Tibial nerve (tissue), 4 donors: ENCODE results near the gene TDP2. TPM values are rescaled to one million over a fixed set of nuclear protein-coding genes. Genes with fewer than 3 reads are reported as not detected.
"Not testable (repeated sequence)": the region's sequence is repeated elsewhere in the genome, so short reads cannot be mapped to it uniquely, and the experiment has no call there.

Source experiments
- DNase-seq, 2 donors: peaks; one replicate each; pipeline ENCODE4 v3.0.0-alpha.2; 2019; ENCODE audit warnings: low spot score in 2 of 2
- H3K27ac ChIP-seq, 4 donors: fragments of 200-600 bp; sonication (generic) in 3 of 4; one replicate each; pipeline ENCODE4 v1.5.1; 2017 to 2019; ENCODE audit warnings: mild to moderate bottlenecking in 1 of 4
- H3K27me3 ChIP-seq, 2 donors: fragments of 200-600 bp; sonication (generic) in 1 of 2; one replicate each; pipeline versions ENCODE4 v1.5.1 to v1.6.0; 2017 to 2019
- H3K36me3 ChIP-seq, 3 donors: fragments of 200-600 bp; sonication (generic); one replicate each; pipeline ENCODE4 v1.5.1; 2018 to 2019
- H3K4me1 ChIP-seq, 4 donors: fragments of 200-600 bp; sonication (generic) in 3 of 4; one replicate each; pipeline ENCODE4 v1.5.1; 2017 to 2019
- H3K4me3 ChIP-seq, 4 donors: fragments of 200-600 bp; sonication (generic) in 3 of 4; one replicate each; pipeline ENCODE4 v1.5.1; 2017 to 2019; ENCODE audit warnings: mild to moderate bottlenecking in 1 of 4, moderate library complexity in 1 of 4
- H3K9me3 ChIP-seq, 4 donors: fragments of 200-600 bp; sonication (generic) in 3 of 4; one replicate each; pipeline ENCODE4 v1.5.1; 2017 to 2019
- CTCF ChIP-seq, 5 experiments: fragments of 200-600 bp in 3 of 5; fragments of 450-650 bp in 2 of 5; sonication (generic) in 3 of 5; IDR thresholded peaks; one replicate each; pipeline ENCODE4 v1.5.1; 2016 to 2019; ENCODE audit warnings: antibody characterized with exemption in 5 of 5, mild to moderate bottlenecking in 3 of 5, moderate library complexity in 2 of 5
- EP300 ChIP-seq, 2 donors: sonication (generic); formaldehyde crosslinking; IDR thresholded peaks; one replicate each; pipeline ENCODE4 v1.6.1; 2017; ENCODE audit warnings: antibody characterized with exemption in 2 of 2, mild to moderate bottlenecking in 1 of 2
- POLR2A ChIP-seq, 2 donors: fragments of 450-650 bp; IDR thresholded peaks; one replicate each; pipeline ENCODE4 v1.6.1; 2017; ENCODE audit warnings: antibody characterized with exemption in 2 of 2, mild to moderate bottlenecking in 2 of 2, moderate library complexity in 2 of 2
- WGBS, 2 donors: methylation state at CpG; one replicate each; pipeline ENCODE4 v1.1.5; 2018; 5-methylcytosine and 5-hydroxymethylcytosine counted together
- total RNA-seq, 4 donors: library from RNA; depleted of rRNA; stranded (reverse); fragments of >200 nt; gene quantifications; one replicate each; pipeline ENCODE4 v1.1.0, GENCODE V29; 2016

The TDP2 gene
- total RNA-seq, 4 donors from 2014 or later, result 24.9 to 32.0 (median 31.3) TPM

- H3K36me3 ChIP-seq, result peaks cover 0 to 27% (median 6%) of the 10 kb centered on the region in 3 donors
- DNase-seq, result no peak
- H3K27ac ChIP-seq, result no peak overlapping the region
- peaks cover 0 to 11% (median 2%) of the 10 kb centered on the region in 4 donors for H3K4me1 ChIP-seq
- H3K9me3 ChIP-seq, result no peaks in the 10 kb centered on the region
- WGBS, 2 donors, result 92 to 95% methylated on average over 8 of the region's 8 CpGs
- H3K27me3 ChIP-seq, result peaks cover 0 to 7% of the 10 kb centered on the region in 2 donors
- TF ChIP-seq CTCF (IDR thresholded peaks at IDR 0.05) (no peak), EP300 (IDR thresholded peaks at IDR 0.05) (no peak), POLR2A (IDR thresholded peaks at IDR 0.05) (no peak)
- H3K4me3 ChIP-seq, result no peak overlapping the region
Measured at GRCh38 chr6:24646771-24647170, 19.9 kb downstream of the TDP2 start.

DNA sequence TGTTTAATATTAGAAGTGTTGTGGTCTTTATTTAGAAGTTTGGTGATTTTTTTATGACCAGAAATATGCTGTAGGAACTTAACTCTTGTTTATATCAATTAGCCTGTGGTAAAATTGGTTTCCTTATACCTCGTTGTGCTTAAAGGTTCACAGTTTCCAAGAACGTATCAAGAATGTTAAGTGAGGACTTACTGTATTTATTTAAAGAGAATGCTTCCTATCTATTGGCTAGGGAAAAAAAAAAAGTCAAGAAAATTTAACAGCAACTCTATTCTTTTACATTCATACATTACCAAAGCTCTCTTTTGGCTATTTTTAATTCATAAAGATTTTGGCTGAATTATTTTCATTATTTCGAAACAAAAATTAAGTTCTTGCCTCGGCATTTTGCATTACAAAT, 22.3 kb downstream of the TDP2 start:
- 82 to 83% methylated on average over 4 of the region's 4 CpGs for WGBS, 2 donors
- no peak for TF ChIP-seq POLR2A (IDR thresholded peaks at IDR 0.05)
- no peak for DNase-seq
- no peak overlapping the region for H3K27ac ChIP-seq
- peaks cover 0 to 7% of the 10 kb centered on the region in 2 donors for H3K27me3 ChIP-seq
- peaks cover 0 to 3% (median 0%) of the 10 kb centered on the region in 3 donors for H3K36me3 ChIP-seq
- peaks cover 0 to 1% (median 0%) of the 10 kb centered on the region in 4 donors for H3K9me3 ChIP-seq
- H3K4me1 ChIP-seq, result peaks cover 0 to 11% (median 2%) of the 10 kb centered on the region in 4 donors
- H3K4me3 ChIP-seq, result no peak overlapping the region

GRCh38 chr6:24643920-24644319, 22.8 kb downstream of the TDP2 start:
- H3K36me3 ChIP-seq, result no peaks in the 10 kb centered on the region
- WGBS, 2 donors, result 73 to 85% methylated on average over 7 of the region's 7 CpGs
- no peak for DNase-seq
- peaks cover 0 to 4% (median 0%) of the 10 kb centered on the region in 4 donors for H3K9me3 ChIP-seq
- no peak for TF ChIP-seq EP300 (IDR thresholded peaks at IDR 0.05)
- no peak for TF ChIP-seq POLR2A (IDR thresholded peaks at IDR 0.05)
- TF ChIP-seq CTCF (IDR thresholded peaks at IDR 0.05), result no peak
- no peak overlapping the region for H3K27ac ChIP-seq
- peaks cover 0 to 11% (median 2%) of the 10 kb centered on the region in 4 donors for H3K4me1 ChIP-seq
- peaks cover 0 to 7% of the 10 kb centered on the region in 2 donors for H3K27me3 ChIP-seq
- no peak overlapping the region for H3K4me3 ChIP-seq

DNA sequence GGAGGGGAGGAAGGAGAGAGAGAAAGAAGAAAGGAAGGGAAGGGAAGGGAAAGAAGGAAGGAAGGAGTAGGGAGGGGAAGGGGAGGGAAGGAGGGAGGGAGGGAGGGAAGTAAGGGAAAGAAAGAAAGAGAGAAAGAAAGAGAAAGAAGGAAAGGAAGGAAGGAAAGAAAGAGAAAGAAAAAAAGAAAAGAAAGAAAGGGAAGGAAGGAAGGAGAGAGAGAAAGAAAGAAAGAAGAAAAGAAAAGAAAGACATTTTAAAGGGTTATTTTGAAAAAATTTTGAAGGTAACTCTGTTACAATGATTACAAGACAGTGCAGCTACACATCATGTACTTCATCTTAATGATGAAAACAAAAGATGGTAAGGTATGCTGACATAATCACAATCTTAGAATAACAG, 24.6 kb downstream of the TDP2 start:
- H3K9me3 ChIP-seq, result peaks cover 0 to 6% (median 0%) of the 10 kb centered on the region in 4 donors
- H3K4me3 ChIP-seq, result no peak overlapping the region
- no peak for DNase-seq
- H3K36me3 ChIP-seq, result no peaks in the 10 kb centered on the region
- no peak overlapping the region for H3K27ac ChIP-seq
- H3K27me3 ChIP-seq, result peaks cover 0 to 7% of the 10 kb centered on the region in 2 donors
- peaks cover 0 to 11% (median 2%) of the 10 kb centered on the region in 4 donors for H3K4me1 ChIP-seq
- TF ChIP-seq EP300 (IDR thresholded peaks at IDR 0.05) (no peak), CTCF (IDR thresholded peaks at IDR 0.05) (no peak), POLR2A (IDR thresholded peaks at IDR 0.05) (no peak)

- WGBS, 2 donors, result 92 to 94% methylated on average over 5 of the region's 5 CpGs
- H3K36me3 ChIP-seq, H3K4me1 ChIP-seq, H3K27ac ChIP-seq, H3K27me3 ChIP-seq, DNase-seq, H3K4me3 ChIP-seq: not testable (repeated sequence)
- peaks cover 0 to 13% (median under 1%) of the 10 kb centered on the region in 4 donors for H3K9me3 ChIP-seq
Measured at GRCh38 chr6:24640631-24641030, 26.1 kb downstream of the TDP2 start.

- H3K9me3 ChIP-seq, result peaks cover 0 to 18% (median 2%) of the 10 kb centered on the region in 4 donors
- TF ChIP-seq POLR2A (IDR thresholded peaks at IDR 0.05), result no peak
- TF ChIP-seq CTCF (IDR thresholded peaks at IDR 0.05), result no peak
- no peak for TF ChIP-seq EP300 (IDR thresholded peaks at IDR 0.05)
- H3K4me3 ChIP-seq, result no peak overlapping the region
- H3K27ac ChIP-seq, result no peak overlapping the region
- no peaks in the 10 kb centered on the region for H3K36me3 ChIP-seq
- H3K4me1 ChIP-seq, result peaks cover 0 to 2% (median 0%) of the 10 kb centered on the region in 4 donors
- H3K27me3 ChIP-seq, result peaks cover 0 to 7% of the 10 kb centered on the region in 2 donors
- WGBS, 2 donors, result 90 to 96% methylated on average over 1 of the region's 1 CpG
- no peak for DNase-seq
Measured at GRCh38 chr6:24640166-24640565, 26.5 kb downstream of the TDP2 start.
